Measurements from ENCODE around the gene ZNF391. TPM values are rescaled to one million over a fixed set of nuclear protein-coding genes. Genes with fewer than 3 reads are reported as not detected.

The ZNF391 gene
- 10 to 100 TPM in 1 of 4 donors, 1 to 10 TPM in 3; 2.7 to 15.9 (median 5.4) TPM for total RNA-seq

DNA sequence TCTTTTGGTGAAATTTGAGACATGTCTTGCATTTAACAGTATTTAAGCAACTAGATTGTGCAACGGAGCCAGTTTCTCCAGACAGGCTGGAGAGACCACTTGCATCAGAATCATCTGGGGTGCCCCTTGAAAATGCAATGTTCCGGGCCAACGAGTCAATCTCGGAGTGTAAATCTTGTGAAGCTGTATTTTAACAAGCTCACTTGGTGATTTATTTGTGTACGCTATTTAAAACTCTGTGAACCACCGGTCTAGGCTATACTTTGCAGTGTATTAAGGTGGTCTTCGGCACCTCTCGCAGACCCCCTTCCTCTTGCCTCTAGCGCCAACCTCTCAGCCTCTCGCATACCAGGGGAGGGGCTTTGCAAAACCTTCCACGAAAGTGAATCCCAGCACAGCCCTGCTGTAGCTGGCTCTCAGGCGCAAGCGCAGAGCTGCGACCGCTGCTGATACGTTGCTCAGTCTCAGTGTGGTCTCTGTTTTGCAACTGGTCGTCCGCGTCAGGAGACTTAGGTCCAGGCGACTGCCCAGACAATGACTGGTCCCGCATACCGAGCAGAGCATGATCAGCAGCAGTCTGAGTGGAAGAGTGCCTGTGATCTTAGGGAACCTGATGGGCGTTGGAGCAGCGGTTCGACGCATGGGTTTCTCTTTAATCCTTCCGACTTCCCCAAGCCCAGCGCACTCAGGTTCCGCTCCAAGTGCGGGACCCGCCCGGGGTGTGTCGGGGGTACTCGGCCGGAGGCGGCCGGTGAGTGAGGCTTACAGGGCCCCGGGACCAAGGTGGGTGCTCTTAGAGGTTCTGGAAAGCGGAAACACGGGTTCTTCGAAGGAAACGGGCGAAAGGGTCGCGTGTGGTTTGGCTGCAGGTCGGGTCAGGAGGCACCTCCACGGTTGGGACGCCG lies at the start of gene ZNF391:
ZNF391 (plus strand) TSS at position 467 of the 905 bp plus-strand sequence. CDS start 11,612 bp downstream, outside the sequence.
- ATAC-seq, result peak; percentile 94
- no peaks in the 10 kb centered on the region for H3K36me3 ChIP-seq
- peaks cover 0 to 21% (median 3%) of the 10 kb centered on the region in 3 donors for H3K4me1 ChIP-seq
- H3K4me3 ChIP-seq, result peak within 1 kb of the TSS; percentile 54 to 76
- no peaks in the 10 kb centered on the region for H3K9me3 ChIP-seq
- peak in 1 of 2 donors; percentile 25 for TF ChIP-seq POLR2A (IDR thresholded peaks at IDR 0.05)
- TF ChIP-seq POLR2AphosphoS5 (IDR thresholded peaks at IDR 0.05), result peak; percentile 39
- no peak for TF ChIP-seq CTCF (IDR thresholded peaks at IDR 0.05)
- no peaks in the 10 kb centered on the region for H3K27me3 ChIP-seq
- 0 to 6% methylated on average over 7 to 13 of the region's 49 CpGs for WGBS, 2 donors (ENCODE audit: low coverage in 1 of 2)
- H3K27ac ChIP-seq, result peak within 1 kb of the TSS; percentile 0 to 83 (median 82)

GRCh38 chr6:27352850-27353249 lies 35.7 kb upstream of the ZNF391 start:
- peaks cover 0 to 4% (median 0%) of the 10 kb centered on the region in 3 donors for H3K9me3 ChIP-seq
- WGBS, 2 donors (ENCODE audit: low coverage in 1 of 2), result 82 to 91% methylated on average over 3 of the region's 4 CpGs
- TF ChIP-seq POLR2AphosphoS5 (IDR thresholded peaks at IDR 0.05), result no peak
- no peak for TF ChIP-seq EP300 (IDR thresholded peaks at IDR 0.05)
- TF ChIP-seq POLR2A (IDR thresholded peaks at IDR 0.05), result no peak
- no peak for TF ChIP-seq CTCF (IDR thresholded peaks at IDR 0.05)
- no peak for ATAC-seq
- H3K4me1 ChIP-seq, result no peaks in the 10 kb centered on the region
- H3K4me3 ChIP-seq, result no peak overlapping the region
- peaks cover 0 to 8% of the 10 kb centered on the region in 2 donors for H3K36me3 ChIP-seq
- H3K27me3 ChIP-seq, result no peaks in the 10 kb centered on the region
- H3K27ac ChIP-seq, result no peak overlapping the region

DNA sequence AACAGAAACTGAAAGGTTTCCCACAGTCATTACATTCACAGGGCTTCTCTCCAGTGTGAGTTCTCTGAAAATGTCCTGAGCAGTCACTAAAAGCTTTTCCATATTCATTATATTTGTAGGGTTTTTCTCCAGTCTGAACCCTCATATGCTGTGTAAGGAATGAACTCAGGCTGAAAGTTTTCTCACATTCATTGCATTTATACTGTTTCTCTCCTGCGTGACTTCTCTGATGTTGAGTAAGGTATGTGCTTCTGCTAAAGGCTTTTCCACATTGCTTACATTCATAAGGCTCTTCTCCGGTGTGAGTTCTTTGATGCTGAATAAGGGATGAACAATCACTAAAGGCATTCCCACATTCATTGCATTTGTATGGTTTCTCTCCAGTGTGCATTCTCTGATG lies 29.8 kb upstream of the ZNF391 start:
- no peak for TF ChIP-seq EP300 (IDR thresholded peaks at IDR 0.05)
- TF ChIP-seq CTCF (IDR thresholded peaks at IDR 0.05), result no peak
- no peak for TF ChIP-seq POLR2AphosphoS5 (IDR thresholded peaks at IDR 0.05)
- TF ChIP-seq POLR2A (IDR thresholded peaks at IDR 0.05), result no peak
- Histone ChIP-seq H3K4me3 (no peak overlapping the region), H3K9me3 (peaks cover 0 to 27% (median 0%) of the 10 kb centered on the region in 3 donors), H3K36me3 (peaks cover 0 to 53% of the 10 kb centered on the region in 2 donors), H3K4me1 (no peaks in the 10 kb centered on the region), H3K27me3 (no peaks in the 10 kb centered on the region), H3K27ac (no peak overlapping the region)
- WGBS, 2 donors (ENCODE audit: low coverage in 1 of 2), result 70 to 88% methylated on average over 2 of the region's 2 CpGs
- ATAC-seq, result no peak

GRCh38 chr6:27359231-27359630 lies 29.3 kb upstream of the ZNF391 start:
- H3K9me3 ChIP-seq, result peaks cover 0 to 27% (median 0%) of the 10 kb centered on the region in 3 donors
- no peaks in the 10 kb centered on the region for H3K27me3 ChIP-seq
- ATAC-seq, result no peak
- no peaks in the 10 kb centered on the region for H3K4me1 ChIP-seq
- no peak overlapping the region for H3K4me3 ChIP-seq
- H3K27ac ChIP-seq, result no peak overlapping the region
- WGBS, 2 donors (ENCODE audit: low coverage in 1 of 2), result 83 to 100% methylated on average over 1 of the region's 1 CpG
- peaks cover 0 to 58% of the 10 kb centered on the region in 2 donors for H3K36me3 ChIP-seq
- TF ChIP-seq EP300 (IDR thresholded peaks at IDR 0.05) (no peak), POLR2AphosphoS5 (IDR thresholded peaks at IDR 0.05) (no peak), POLR2A (IDR thresholded peaks at IDR 0.05) (no peak), CTCF (IDR thresholded peaks at IDR 0.05) (no peak)

All from gastroesophageal sphincter (tissue), 4 donors.